Esophagus muscularis mucosa (tissue), 4 donors: ENCODE results near the gene RERE. TPM values are rescaled to one million over a fixed set of nuclear protein-coding genes. Genes with fewer than 3 reads are reported as not detected.

ENCODE experiments used
- DNase-seq: peaks from one replicate; pipeline ENCODE4 v3.0.0-alpha.2; 2017; ENCODE audit errors: extremely low spot score
- H3K27ac ChIP-seq, 4 donors: fragments of 200-600 bp; sonication (generic); replicated peaks in 1 of 4; 1 replicate in 3 of 4; 2 replicates in 1 of 4; pipeline ENCODE4 v1.5.1; 2016 to 2019; ENCODE audit warnings: mild to moderate bottlenecking in 1 of 4
- H3K27me3 ChIP-seq, 4 donors: fragments of 200-600 bp; sonication (generic); one replicate each; pipeline versions ENCODE4 v1.5.1 to v1.6.0; 2016 to 2019
- H3K36me3 ChIP-seq, 4 donors: fragments of 200-600 bp; sonication (generic); one replicate each; pipeline ENCODE4 v1.5.1; 2016 to 2019
- H3K4me1 ChIP-seq, 4 donors: fragments of 200-600 bp; sonication (generic); one replicate each; pipeline ENCODE4 v1.5.1; 2016 to 2019
- H3K4me3 ChIP-seq, 4 donors: fragments of 200-600 bp; sonication (generic); 1 replicate in 2 of 4; 2 replicates in 2 of 4; pipeline ENCODE4 v1.5.1; 2016 to 2019; ENCODE audit warnings: mild to moderate bottlenecking in 4 of 4, moderate library complexity in 1 of 4
- H3K9me3 ChIP-seq, 4 donors: fragments of 200-600 bp; sonication (generic); 1 replicate in 3 of 4; 2 replicates in 1 of 4; pipeline ENCODE4 v1.5.1; 2016 to 2019
- CTCF ChIP-seq, 3 experiments: fragments of 200-600 bp in 2 of 3; fragments of 450-650 bp in 1 of 3; sonication (generic) in 2 of 3; IDR thresholded peaks; one replicate each; pipeline ENCODE4 v1.5.1; 2017 to 2019; ENCODE audit warnings: antibody characterized with exemption in 3 of 3, mild to moderate bottlenecking in 2 of 3, moderate library complexity in 1 of 3
- EP300 ChIP-seq: sonication (generic); formaldehyde crosslinking; IDR thresholded peaks from one replicate; pipeline ENCODE4 v1.6.1; 2017; ENCODE audit warnings: antibody characterized with exemption
- POLR2A ChIP-seq: fragments of 450-650 bp; IDR thresholded peaks from one replicate; pipeline ENCODE4 v1.6.1; 2017; ENCODE audit warnings: antibody characterized with exemption, moderate library complexity, mild to moderate bottlenecking, low read depth
- POLR2AphosphoS5 ChIP-seq, 2 donors: sonication (generic); formaldehyde crosslinking; IDR thresholded peaks; one replicate each; pipeline ENCODE4 v1.6.1; 2017; ENCODE audit warnings: antibody characterized with exemption in 2 of 2
- WGBS: methylation state at CpG from one replicate; pipeline ENCODE4 v1.1.5; 2018; 5-methylcytosine and 5-hydroxymethylcytosine counted together
- intact Hi-C: fragments of 100-400 bp; cut with DNase I; formaldehyde crosslinking; loops from one replicate; pipeline ENCODE4 v1.15.1; 2023
- total RNA-seq, 4 donors: library from RNA; depleted of rRNA; stranded (reverse); fragments of >200 nt; gene quantifications; one replicate each; pipeline versions ENCODE4 v1.1.0 to v1.2.1, GENCODE V29; 2016

Gene RERE
- total RNA-seq, 4 donors from 2014 or later, result 133 to 212 (median 168) TPM

GRCh38 chr1:8677782-8678181, 139.7 kb downstream of the RERE start:
- no peaks in the 10 kb centered on the region for H3K9me3 ChIP-seq
- H3K27ac ChIP-seq, result no peak overlapping the region
- 89% methylated on average over 2 of the region's 2 CpGs for WGBS
- no peak for DNase-seq
- H3K4me1 ChIP-seq, result peaks cover 20 to 61% (median 48%) of the 10 kb centered on the region in 4 donors
- no peak overlapping the region for H3K4me3 ChIP-seq
- H3K27me3 ChIP-seq, result no peaks in the 10 kb centered on the region
- TF ChIP-seq EP300 (no peak), POLR2A (no peak), CTCF (IDR thresholded peaks at IDR 0.05) (no peak), POLR2AphosphoS5 (IDR thresholded peaks at IDR 0.05) (no peak)
- intact Hi-C loops, result no loop called here
- no peaks in the 10 kb centered on the region for H3K36me3 ChIP-seq

GRCh38 chr1:8676813-8677212, 140.6 kb downstream of the RERE start:
- peaks cover 20 to 60% (median 45%) of the 10 kb centered on the region in 4 donors for H3K4me1 ChIP-seq
- no peak for DNase-seq
- no peaks in the 10 kb centered on the region for H3K36me3 ChIP-seq
- no peaks in the 10 kb centered on the region for H3K9me3 ChIP-seq
- intact Hi-C loops, result no loop called here
- TF ChIP-seq POLR2AphosphoS5 (IDR thresholded peaks at IDR 0.05) (no peak), EP300 (no peak), CTCF (IDR thresholded peaks at IDR 0.05) (no peak), POLR2A (no peak)
- no peak overlapping the region for H3K27ac ChIP-seq
- no peaks in the 10 kb centered on the region for H3K27me3 ChIP-seq
- no peak overlapping the region for H3K4me3 ChIP-seq
- 97% methylated on average over 2 of the region's 2 CpGs for WGBS

DNA sequence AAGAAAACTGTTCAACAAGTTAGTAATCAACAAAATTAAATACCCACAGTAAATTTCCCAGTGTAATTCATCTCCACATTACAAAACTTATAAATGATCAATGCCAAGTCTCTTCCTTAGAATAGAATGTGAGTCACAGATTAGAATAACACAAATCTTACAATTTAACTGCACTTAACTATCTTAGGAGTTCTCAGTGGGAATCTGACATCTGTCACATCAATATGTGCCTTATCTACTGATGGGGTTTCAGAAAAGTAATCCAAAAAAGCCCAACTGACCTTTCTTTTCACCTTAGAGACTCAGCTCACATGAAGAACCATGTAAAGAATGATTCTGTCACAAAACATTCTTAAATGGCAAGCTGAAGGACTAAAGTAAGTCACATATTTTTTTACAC, 141.4 kb downstream of the RERE start:
- no peak overlapping the region for H3K4me3 ChIP-seq
- intact Hi-C loops, result no loop called here
- H3K27ac ChIP-seq, result no peak overlapping the region
- no peak for DNase-seq
- no peaks in the 10 kb centered on the region for H3K36me3 ChIP-seq
- H3K9me3 ChIP-seq, result no peaks in the 10 kb centered on the region
- TF ChIP-seq EP300 (no peak), CTCF (IDR thresholded peaks at IDR 0.05) (no peak), POLR2AphosphoS5 (IDR thresholded peaks at IDR 0.05) (no peak)
- H3K27me3 ChIP-seq, result no peaks in the 10 kb centered on the region
- peaks cover 20 to 60% (median 51%) of the 10 kb centered on the region in 4 donors for H3K4me1 ChIP-seq

DNA sequence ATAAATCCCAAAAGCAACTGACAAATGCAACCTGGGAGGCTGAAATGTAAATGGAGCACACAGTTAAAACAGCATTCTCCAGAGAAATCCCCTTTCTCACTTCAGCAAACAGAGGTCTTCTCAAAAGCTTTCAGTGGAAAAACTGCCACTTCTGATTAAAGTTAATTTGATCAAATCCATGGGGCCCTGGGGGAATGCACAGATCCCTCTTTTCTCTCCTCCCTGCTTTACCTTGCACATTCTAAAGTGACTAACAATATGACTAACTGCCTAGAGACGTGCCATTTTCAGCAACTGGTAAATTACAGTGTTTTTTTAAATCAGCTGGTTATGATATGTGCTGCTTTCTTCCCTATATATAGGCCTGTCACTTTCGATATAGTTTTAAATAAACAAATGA, 142.5 kb downstream of the RERE start:
- no peaks in the 10 kb centered on the region for H3K36me3 ChIP-seq
- TF ChIP-seq EP300 (no peak), POLR2A (no peak), POLR2AphosphoS5 (IDR thresholded peaks at IDR 0.05) (no peak), CTCF (IDR thresholded peaks at IDR 0.05) (no peak)
- H3K4me3 ChIP-seq, result no peak overlapping the region
- 46% methylated on average over 2 of the region's 2 CpGs for WGBS
- peaks cover 24 to 62% (median 53%) of the 10 kb centered on the region in 4 donors for H3K4me1 ChIP-seq
- no peaks in the 10 kb centered on the region for H3K9me3 ChIP-seq
- H3K27ac ChIP-seq, result no peak overlapping the region
- no peaks in the 10 kb centered on the region for H3K27me3 ChIP-seq
- intact Hi-C loops, result loop anchor here (5.0 kb wide), 2 partner anchors 42 to 113 kb away; no protein-coding TSS in a partner anchor
- DNase-seq, result no peak

DNA sequence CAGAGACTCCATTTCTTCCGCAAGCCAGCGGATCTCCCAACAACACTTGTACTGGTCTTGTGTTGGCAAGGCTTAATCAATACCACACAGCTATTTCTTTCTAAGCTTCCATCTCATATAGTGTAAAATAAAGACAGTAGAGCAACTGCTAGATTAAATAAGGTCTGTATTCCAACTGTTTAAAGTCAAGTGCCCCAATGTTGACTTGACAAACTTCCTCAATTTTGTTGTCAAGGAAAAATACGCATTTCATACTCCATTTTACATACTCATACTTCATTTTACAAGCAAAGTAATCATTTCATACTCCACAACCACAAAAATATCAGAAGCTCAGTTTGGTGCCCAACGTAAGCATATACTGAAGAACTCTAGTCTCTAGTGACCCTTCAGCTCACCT, 143.0 kb downstream of the RERE start:
- WGBS, result 92% methylated on average over 4 of the region's 4 CpGs
- H3K4me3 ChIP-seq, result no peak overlapping the region
- no peaks in the 10 kb centered on the region for H3K36me3 ChIP-seq
- no peaks in the 10 kb centered on the region for H3K27me3 ChIP-seq
- H3K9me3 ChIP-seq, result no peaks in the 10 kb centered on the region
- intact Hi-C loops, result loop anchor here (5.0 kb wide), 2 partner anchors 43 to 112 kb away; no protein-coding TSS in a partner anchor
- peaks cover 24 to 62% (median 53%) of the 10 kb centered on the region in 4 donors for H3K4me1 ChIP-seq
- no peak for DNase-seq
- no peak overlapping the region for H3K27ac ChIP-seq
- no peak for TF ChIP-seq CTCF (IDR thresholded peaks at IDR 0.05)
- no peak for TF ChIP-seq POLR2AphosphoS5 (IDR thresholded peaks at IDR 0.05)
- TF ChIP-seq EP300, result no peak
- TF ChIP-seq POLR2A, result no peak
